GM23248 (cell line): Measurements from ENCODE around the gene NTF3.

Experiments used
- EZH2 ChIP-seq: fragments of 200-600 bp; sonication (generic); IDR thresholded peaks from 2 replicates; pipeline ENCODE4 v1.6.1; 2018; ENCODE audit warnings: antibody characterized with exemption, mild to moderate bottlenecking; ENCODE audit not compliant: insufficient read depth, poor library complexity, severe bottlenecking
- EZH2phosphoT487 ChIP-seq: fragments of 200-600 bp; sonication (generic); IDR thresholded peaks from 2 replicates; pipeline ENCODE4 v1.6.1; 2018; ENCODE audit warnings: antibody characterized with exemption, moderate library complexity, mild to moderate bottlenecking, low read depth; ENCODE audit not compliant: insufficient read depth

- TF ChIP-seq EZH2 (no peak), EZH2phosphoT487 (no peak)
These were observed 25.0 kb downstream of the NTF3 start for GRCh38 chr12:5456906-5457305.
